HCT116 (cell line): Measurements from ENCODE around the gene ARPC5. TPM values are rescaled to one million over a fixed set of nuclear protein-coding genes. Genes with fewer than 3 reads are reported as not detected.

Experiments
- ATAC-seq: fragments of 200-7000 bp; cut with Tn5 transposase; 2 replicates; pipeline ENCODE4 v1.9.1; 2020; ENCODE audit warnings: mild to moderate bottlenecking, moderate library complexity
- BruUV-seq: library from RNA; stranded (reverse); fragments of 400-500 nt; replicated peaks from 2 replicates; lab custom pipeline; 2021; lab: Mats Ljungman, UMichigan
- CTCF ChIA-PET: fragments of 300-600 bp; sonication (Branson Sonifier 250); formaldehyde crosslinking; loops from one replicate; lab custom pipeline; 2021; ENCODE audit warnings: antibody characterized with exemption; lab: Charles Lee
- POLR2A ChIA-PET: fragments of 300-600, 350-600 bp; sonication (Branson Sonifier 250); formaldehyde crosslinking; loops from one replicate; lab custom pipeline; 2021; ENCODE audit warnings: antibody characterized with exemption; lab: Charles Lee
- RAD21 ChIA-PET, 2 experiments: fragments of 300-600 bp; sonication (Branson Sonifier 250); formaldehyde crosslinking; loops; one replicate each; lab custom pipeline; 2023; ENCODE audit warnings: low total read pairs in 2 of 2; ENCODE audit not compliant: uncharacterized antibody in 2 of 2, unreplicated experiment in 2 of 2, low non-redundant PET in 1 of 2; lab: Charles Lee
- DNase-seq: peaks from one replicate; pipeline ENCODE4 v3.0.0-alpha.2; 2010; ENCODE audit warnings: low read depth, low spot score
- H2AFZ ChIP-seq: fragments of 200-600 bp; shearing (Covaris generic), sonication (generic); 2 replicates; pipeline ENCODE4 v1.6.1; 2017; ENCODE audit warnings: low read depth, mixed run types, mixed read lengths, antibody characterized with exemption, low read length; ENCODE audit not compliant: poor library complexity, severe bottlenecking
- H3K27ac ChIP-seq: 2 replicates; pipeline ENCODE4 v1.5.1; 2012; ENCODE audit warnings: low read depth, low read length
- H3K27me3 ChIP-seq: fragments of 200-600 bp; sonication (generic); 2 replicates; pipeline ENCODE4 v1.6.1; 2016; ENCODE audit warnings: mixed run types, low read length, mixed read lengths; ENCODE audit not compliant: insufficient read depth
- H3K36me3 ChIP-seq, 2 experiments: fragments of 200-500 bp in 1 of 2; fragments of 200-600 bp in 1 of 2; sonication (Bioruptor generic) in 1 of 2; sonication (generic) in 1 of 2; 2 replicates each; pipeline versions ENCODE4 v1.5.1 to v1.6.1; 2014 to 2016; ENCODE audit warnings: low read length in 2 of 2, inconsistent platforms in 1 of 2, mixed read lengths in 1 of 2, mixed run types in 1 of 2; ENCODE audit not compliant: insufficient read depth in 2 of 2, control insufficient read depth in 1 of 2
- H3K4me1 ChIP-seq, 2 experiments: fragments of 200-600 bp in 1 of 2; sonication (generic) in 1 of 2; 2 replicates each; pipeline versions ENCODE4 v1.5.1 to v1.6.1; 2012 to 2017; ENCODE audit warnings: low read length in 2 of 2, inconsistent platforms in 1 of 2, mild to moderate bottlenecking in 1 of 2, mixed read lengths in 1 of 2, mixed run types in 1 of 2, moderate library complexity in 1 of 2; ENCODE audit not compliant: insufficient read depth in 2 of 2, control insufficient read depth in 1 of 2
- H3K4me2 ChIP-seq: fragments of 200-600 bp; sonication (generic); 2 replicates; pipeline ENCODE4 v1.6.1; 2017; ENCODE audit warnings: mixed run types, low read length, mixed read lengths
- H3K4me3 ChIP-seq, 2 experiments: fragments of 200-600 bp in 1 of 2; sonication (generic) in 1 of 2; replicated peaks in 1 of 2; 2 replicates each; pipeline ENCODE4 v1.5.1; 2011 to 2016; ENCODE audit warnings: low read length in 2 of 2, control low read depth in 1 of 2, low read depth in 1 of 2, mild to moderate bottlenecking in 1 of 2, mixed read lengths in 1 of 2, mixed run types in 1 of 2
- H3K79me2 ChIP-seq: fragments of 200-600 bp; sonication (generic); 2 replicates; pipeline ENCODE4 v1.6.1; 2017; ENCODE audit warnings: mild to moderate bottlenecking, mixed run types, low read length, moderate library complexity, mixed read lengths; ENCODE audit not compliant: insufficient read depth
- H3K9ac ChIP-seq: fragments of 200-600 bp; sonication (generic); 2 replicates; pipeline ENCODE4 v1.6.1; 2016; ENCODE audit warnings: low read length, mixed read lengths
- H3K9me2 ChIP-seq: fragments of 200-600 bp; sonication (generic), shearing (Covaris generic); 2 replicates; pipeline ENCODE4 v1.6.1; 2017; ENCODE audit warnings: mixed run types, mild to moderate bottlenecking, moderate library complexity; ENCODE audit not compliant: insufficient read depth
- H3K9me3 ChIP-seq, 2 experiments: fragments of 200-500 bp in 1 of 2; fragments of 200-600 bp in 1 of 2; sonication (Bioruptor generic) in 1 of 2; sonication (generic) in 1 of 2; 2 replicates each; pipeline ENCODE4 v1.6.1; 2014 to 2017; ENCODE audit warnings: low read length in 2 of 2, mixed read lengths in 2 of 2, inconsistent platforms in 1 of 2, low read depth in 1 of 2, mild to moderate bottlenecking in 1 of 2, mixed run types in 1 of 2, moderate library complexity in 1 of 2; ENCODE audit not compliant: control insufficient read depth in 1 of 2, insufficient read depth in 1 of 2
- H4K20me1 ChIP-seq: fragments of 200-600 bp; sonication (generic), shearing (Covaris generic); 2 replicates; pipeline ENCODE4 v1.6.1; 2017; ENCODE audit warnings: mixed run types, mild to moderate bottlenecking, moderate library complexity; ENCODE audit not compliant: insufficient read depth
- CBX3 ChIP-seq: IDR thresholded peaks from 2 replicates; pipeline ENCODE4 v1.6.1; 2012; ENCODE audit warnings: low read depth
- CEBPB ChIP-seq: IDR thresholded peaks from 2 replicates; pipeline ENCODE4 v1.6.1; 2012; ENCODE audit warnings: low read depth
- CTCF ChIP-seq, 3 experiments: fragments of 200-600 bp in 1 of 3; sonication (generic) in 1 of 3; IDR thresholded peaks in 2 of 3; conservative IDR thresholded peaks in 1 of 3; 2 replicates each; pipeline ENCODE4 v1.5.1; 2012 to 2017; ENCODE audit warnings: low read depth in 2 of 3, low read length in 2 of 3, antibody characterized with exemption in 1 of 3, borderline replicate concordance in 1 of 3, control low read depth in 1 of 3, mild to moderate bottlenecking in 1 of 3, mixed read lengths in 1 of 3, mixed run types in 1 of 3, moderate library complexity in 1 of 3; ENCODE audit not compliant: insufficient read depth in 1 of 3
- EGR1 ChIP-seq: IDR thresholded peaks from 2 replicates; pipeline ENCODE4 v1.6.1; 2012; ENCODE audit warnings: low read depth
- EZH2 ChIP-seq: fragments of 200-600 bp; sonication (generic); IDR thresholded peaks from 2 replicates; pipeline ENCODE4 v1.6.1; 2017; ENCODE audit warnings: antibody characterized with exemption, mixed run types
- EZH2phosphoT487 ChIP-seq: fragments of 200-600 bp; IDR thresholded peaks from 2 replicates; pipeline ENCODE4 v1.6.1; 2018; ENCODE audit warnings: antibody characterized with exemption, borderline replicate concordance
- FOSL1 ChIP-seq: IDR thresholded peaks from 2 replicates; pipeline ENCODE4 v1.6.1; 2012; ENCODE audit warnings: low read depth
- JUND ChIP-seq: IDR thresholded peaks from 2 replicates; pipeline ENCODE4 v1.6.1; 2012
- POLR2A ChIP-seq: IDR thresholded peaks from 2 replicates; pipeline ENCODE4 v1.7.0; 2011; ENCODE audit warnings: borderline replicate concordance; ENCODE audit not compliant: insufficient read depth, insufficient read length; ENCODE audit errors: extremely low read depth
- POLR2AphosphoS5 ChIP-seq: IDR thresholded peaks from 2 replicates; pipeline ENCODE4 v1.6.1; 2011; ENCODE audit warnings: mild to moderate bottlenecking, low read depth, low read length, moderate library complexity
- RAD21 ChIP-seq: IDR thresholded peaks from 2 replicates; pipeline ENCODE4 v1.6.1; 2012; ENCODE audit warnings: low read depth, mild to moderate bottlenecking
- REST ChIP-seq: IDR thresholded peaks from 2 replicates; pipeline ENCODE4 v1.6.1; 2012; ENCODE audit warnings: low read depth
- SRF ChIP-seq: IDR thresholded peaks from 2 replicates; pipeline ENCODE4 v1.6.1; 2012; ENCODE audit warnings: low read depth
- TCF7L2 ChIP-seq: IDR thresholded peaks from 2 replicates; pipeline ENCODE4 v1.7.0; 2011; ENCODE audit warnings: borderline replicate concordance, inconsistent platforms; ENCODE audit not compliant: insufficient read depth, insufficient read length; ENCODE audit errors: extremely low read depth
- ZBTB33 ChIP-seq: IDR thresholded peaks from 2 replicates; pipeline ENCODE4 v1.6.1; 2011; ENCODE audit warnings: mild to moderate bottlenecking, low read length, moderate library complexity; ENCODE audit not compliant: insufficient replicate concordance; ENCODE audit errors: extremely low read depth
- ZFX ChIP-seq: fragments of 450-650 bp; IDR thresholded peaks from 2 replicates; pipeline ENCODE4 v1.6.1; 2017
- intact Hi-C: fragments of 100-400 bp; cut with micrococcal nuclease; formaldehyde crosslinking; loops from 2 replicates; pipeline ENCODE4 v1.10.0; 2022
- total RNA-seq: library from RNA; stranded (reverse); gene quantifications from one replicate; pipeline ENCODE4 v1.2.1, GENCODE V29; 2021; ENCODE audit not compliant: unreplicated experiment
- TF ChIP-seq, protein P1 (sequence below): IDR thresholded peaks from 2 replicates; pipeline ENCODE4 v1.6.1; 2012

ARPC5 gene
- total RNA-seq, 1 experiment from 2014 or later, result 71.5 TPM

GRCh38 chr1:183593356-183593755 lies 42.2 kb downstream of the ARPC5 start (continued):
- no peak for TF ChIP-seq CTCF (IDR thresholded peaks at IDR 0.05 in 2 of 3, conservative IDR thresholded peaks at IDR 0.05 in 1 of 3; ENCODE audit: borderline replicate concordance in 1 of 3, insufficient read depth in 1 of 3, low read depth in 2 of 3, low read length in 2 of 3)
- no peak for TF ChIP-seq TCF7L2
- TF ChIP-seq, all 23 proteins: peak for 0

GRCh38 chr1:183592733-183593132 lies 42.9 kb downstream of the ARPC5 start:
- no peaks in the 10 kb centered on the region for H3K36me3 ChIP-seq
- ChIA-PET RAD21 (no interaction called here), POLR2A (no interaction called here), CTCF (no interaction called here)
- no peak for ATAC-seq
- H3K9ac ChIP-seq, result no peak overlapping the region
- H3K4me1 ChIP-seq, result peaks cover 0 to 7% of the 10 kb centered on the region in 2 experiments; a peak in 1 of 4 replicates
- no peaks in the 10 kb centered on the region for H3K9me3 ChIP-seq
- DNase-seq, result no peak
- H3K4me2 ChIP-seq, result no peak overlapping the region
- H3K27me3 ChIP-seq, result no peaks in the 10 kb centered on the region
- H4K20me1 ChIP-seq, result no peaks in the 10 kb centered on the region
- TF ChIP-seq EZH2phosphoT487 (no peak), EZH2 (no peak), CEBPB (no peak), POLR2AphosphoS5 (no peak), ZFX (no peak), FOSL1 (no peak), POLR2A (no peak), RAD21 (no peak), SRF (no peak), EGR1 (no peak), JUND (no peak), CBX3 (no peak), REST (no peak), ZBTB33 (no peak)
- TF ChIP-seq, protein P1, sequence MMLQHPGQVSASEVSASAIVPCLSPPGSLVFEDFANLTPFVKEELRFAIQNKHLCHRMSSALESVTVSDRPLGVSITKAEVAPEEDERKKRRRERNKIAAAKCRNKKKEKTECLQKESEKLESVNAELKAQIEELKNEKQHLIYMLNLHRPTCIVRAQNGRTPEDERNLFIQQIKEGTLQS, result no peak
- no peaks in the 10 kb centered on the region for H3K9me2 ChIP-seq
- no peaks in the 10 kb centered on the region for H3K79me2 ChIP-seq
- intact Hi-C loops, result no loop called here
- BruUV-seq, result no TSS peak
- no peak overlapping the region for H3K27ac ChIP-seq
- H3K4me3 ChIP-seq, result no peak overlapping the region
- no peak overlapping the region for H2AFZ ChIP-seq
